Measurements from ENCODE around the gene PLXDC2. TPM values are rescaled to one million over a fixed set of nuclear protein-coding genes. Genes with fewer than 3 reads are reported as not detected.

Gene PLXDC2
- total and polyA plus RNA-seq, 2 donors (not counting 1 experiment from before 2014, with no cell fraction given) = 4.2 to 5.1 TPM

GRCh38 chr10:20234579-20234978 lies 418.3 kb downstream of the PLXDC2 start:
- Histone ChIP-seq H3K9me3 (ENCODE audit: control insufficient read depth, insufficient read depth, low read depth, low read length) (no peaks in the 10 kb centered on the region), H3K79me2 (ENCODE audit: control insufficient read depth, insufficient read depth, low read length) (no peaks in the 10 kb centered on the region), H3K4me1 (ENCODE audit: control insufficient read depth, extremely low read depth, insufficient read depth, low read length) (no peaks in the 10 kb centered on the region), H3K27ac (ENCODE audit: insufficient read depth, low read length) (no peak overlapping the region), H3K27me3 (ENCODE audit: control insufficient read depth, insufficient read depth, low read length) (no peaks in the 10 kb centered on the region), H3K36me3 (ENCODE audit: control insufficient read depth, insufficient read depth, low read length) (no peaks in the 10 kb centered on the region), H3K4me2 (ENCODE audit: extremely low read depth, insufficient read depth, low read length) (no peak overlapping the region), H4K20me1 (ENCODE audit: control insufficient read depth, extremely low read depth, insufficient read depth, low read length) (no peaks in the 10 kb centered on the region), H3K4me3 (replicated peaks in 1 of 4; ENCODE audit: control extremely low read depth in 1 of 4, insufficient read depth in 1 of 4, low read depth in 3 of 4, low read length in 4 of 4) (no peak overlapping the region), H3K9ac (ENCODE audit: insufficient read depth, low read length) (no peak overlapping the region), H2AFZ (ENCODE audit: low read length) (no peak overlapping the region)
- TF ChIP-seq EZH2 (IDR thresholded peaks at IDR 0.05; ENCODE audit: low read length, missing control alignments) = no peak
- TF ChIP-seq CTCF (conservative IDR thresholded peaks at IDR 0.05 in 1 of 2, IDR thresholded peaks at IDR 0.05 in 1 of 2; ENCODE audit: low read depth in 1 of 2, low read length in 2 of 2) = no peak
- no peak for DNase-seq (ENCODE audit: low read depth in 2 of 2)

GRCh38 chr10:20237091-20237570 lies 420.9 kb downstream of the PLXDC2 start:
- H3K27ac ChIP-seq (ENCODE audit: insufficient read depth, low read length) = no peak overlapping the region
- DNase-seq (ENCODE audit: low read depth in 2 of 2) = no peak
- TF ChIP-seq EZH2 (IDR thresholded peaks at IDR 0.05; ENCODE audit: low read length, missing control alignments) = no peak
- TF ChIP-seq CTCF (conservative IDR thresholded peaks at IDR 0.05 in 1 of 2, IDR thresholded peaks at IDR 0.05 in 1 of 2; ENCODE audit: low read depth in 1 of 2, low read length in 2 of 2) = no peak

DNA sequence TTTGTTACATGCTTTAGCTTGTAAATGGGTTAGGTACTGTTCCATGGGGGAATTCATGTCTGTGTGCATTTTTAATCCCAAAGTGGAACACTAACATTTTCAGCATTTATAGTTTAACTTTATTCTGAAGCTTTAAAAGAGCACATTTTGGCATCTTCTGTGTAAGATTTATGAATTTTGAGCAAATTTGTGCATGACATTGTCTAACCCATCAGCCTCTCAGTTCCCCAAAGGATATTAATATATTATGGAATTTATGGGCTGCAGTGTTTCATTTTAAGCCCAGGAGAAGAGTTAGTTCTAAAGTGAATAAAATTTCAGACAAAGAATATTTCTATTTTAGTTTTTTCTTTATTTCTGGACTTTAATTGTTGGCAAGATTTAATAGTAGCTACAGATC lies 421.4 kb downstream of the PLXDC2 start:
- H3K4me2 ChIP-seq (ENCODE audit: extremely low read depth, insufficient read depth, low read length) = no peak overlapping the region
- TF ChIP-seq CTCF (conservative IDR thresholded peaks at IDR 0.05 in 1 of 2, IDR thresholded peaks at IDR 0.05 in 1 of 2; ENCODE audit: low read depth in 1 of 2, low read length in 2 of 2) (no peak), EZH2 (IDR thresholded peaks at IDR 0.05; ENCODE audit: low read length, missing control alignments) (no peak)
- no peak overlapping the region for H3K27ac ChIP-seq (ENCODE audit: insufficient read depth, low read length)
- H3K9me3 ChIP-seq (ENCODE audit: control insufficient read depth, insufficient read depth, low read depth, low read length) = no peaks in the 10 kb centered on the region
- no peak overlapping the region for H3K9ac ChIP-seq (ENCODE audit: insufficient read depth, low read length)
- H3K27me3 ChIP-seq (ENCODE audit: control insufficient read depth, insufficient read depth, low read length) = no peaks in the 10 kb centered on the region
- H3K4me3 ChIP-seq (replicated peaks in 1 of 4; ENCODE audit: control extremely low read depth in 1 of 4, insufficient read depth in 1 of 4, low read depth in 3 of 4, low read length in 4 of 4) = no peak overlapping the region
- DNase-seq (ENCODE audit: low read depth in 2 of 2) = no peak
- H3K4me1 ChIP-seq (ENCODE audit: control insufficient read depth, extremely low read depth, insufficient read depth, low read length) = no peaks in the 10 kb centered on the region
- no peak overlapping the region for H2AFZ ChIP-seq (ENCODE audit: low read length)
- H4K20me1 ChIP-seq (ENCODE audit: control insufficient read depth, extremely low read depth, insufficient read depth, low read length) = no peaks in the 10 kb centered on the region
- no peaks in the 10 kb centered on the region for H3K36me3 ChIP-seq (ENCODE audit: control insufficient read depth, insufficient read depth, low read length)
- H3K79me2 ChIP-seq (ENCODE audit: control insufficient read depth, insufficient read depth, low read length) = no peaks in the 10 kb centered on the region

More at GRCh38 chr10:20237091-20237570, 420.9 kb downstream of the PLXDC2 start:
- Histone ChIP-seq H2AFZ (ENCODE audit: low read length) (no peak overlapping the region), H3K4me1 (ENCODE audit: control insufficient read depth, extremely low read depth, insufficient read depth, low read length) (no peaks in the 10 kb centered on the region), H3K4me2 (ENCODE audit: extremely low read depth, insufficient read depth, low read length) (no peak overlapping the region), H3K9ac (ENCODE audit: insufficient read depth, low read length) (no peak overlapping the region), H3K36me3 (ENCODE audit: control insufficient read depth, insufficient read depth, low read length) (no peaks in the 10 kb centered on the region), H4K20me1 (ENCODE audit: control insufficient read depth, extremely low read depth, insufficient read depth, low read length) (no peaks in the 10 kb centered on the region), H3K79me2 (ENCODE audit: control insufficient read depth, insufficient read depth, low read length) (no peaks in the 10 kb centered on the region), H3K4me3 (replicated peaks in 1 of 4; ENCODE audit: control extremely low read depth in 1 of 4, insufficient read depth in 1 of 4, low read depth in 3 of 4, low read length in 4 of 4) (no peak overlapping the region), H3K9me3 (ENCODE audit: control insufficient read depth, insufficient read depth, low read depth, low read length) (no peaks in the 10 kb centered on the region), H3K27me3 (ENCODE audit: control insufficient read depth, insufficient read depth, low read length) (no peaks in the 10 kb centered on the region)
